Astrocyte of the spinal cord (primary cell): Measurements from ENCODE around the gene ROR1.
"Not testable (repeated sequence)": the region's sequence is repeated elsewhere in the genome, so short reads cannot be mapped to it uniquely, and the experiment has no call there.

ENCODE experiments used
- DNase-seq: peaks from one replicate; pipeline ENCODE4 v3.0.0; 2011; ENCODE audit warnings: low read depth, low spot score
- H3K4me3 ChIP-seq: 2 replicates; pipeline ENCODE4 v1.5.1; 2011; ENCODE audit warnings: low read depth, mild to moderate bottlenecking, low read length, moderate library complexity
- in situ Hi-C: cut with HindIII; loops from 2 replicates; pipeline ENCODE4 v1.10.0; 2017; ENCODE audit warnings: low sequenced_read_pairs
- TF ChIP-seq, protein P1 (sequence below): IDR thresholded peaks from 2 replicates; pipeline ENCODE4 v1.5.1; 2012; ENCODE audit warnings: low read depth, mild to moderate bottlenecking, low read length, inconsistent platforms

ROR1 gene

DNA sequence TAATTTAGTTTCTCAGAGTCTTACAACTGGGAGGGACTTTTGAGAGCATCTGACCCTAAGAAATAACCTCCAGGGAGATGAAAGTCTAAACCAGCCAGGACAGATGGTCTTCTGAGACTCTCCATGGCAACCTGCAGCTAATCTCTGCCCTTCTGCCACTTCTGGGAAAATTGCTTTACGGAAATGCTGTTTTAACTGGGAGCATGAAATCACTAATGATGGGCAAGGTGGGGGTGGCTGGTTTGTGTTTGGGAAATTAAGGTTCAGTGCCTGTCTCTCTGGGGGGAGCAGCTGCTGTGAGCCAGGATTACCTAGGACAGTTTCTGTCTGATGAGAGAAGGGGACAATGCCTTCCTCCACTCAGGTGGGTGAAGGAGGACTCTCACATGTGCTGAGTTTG lies 33.2 kb downstream of the ROR1 start:
- no peak overlapping the region for H3K4me3 ChIP-seq
- in situ Hi-C loops = no loop called here
- no peak for DNase-seq
- TF ChIP-seq, protein P1, sequence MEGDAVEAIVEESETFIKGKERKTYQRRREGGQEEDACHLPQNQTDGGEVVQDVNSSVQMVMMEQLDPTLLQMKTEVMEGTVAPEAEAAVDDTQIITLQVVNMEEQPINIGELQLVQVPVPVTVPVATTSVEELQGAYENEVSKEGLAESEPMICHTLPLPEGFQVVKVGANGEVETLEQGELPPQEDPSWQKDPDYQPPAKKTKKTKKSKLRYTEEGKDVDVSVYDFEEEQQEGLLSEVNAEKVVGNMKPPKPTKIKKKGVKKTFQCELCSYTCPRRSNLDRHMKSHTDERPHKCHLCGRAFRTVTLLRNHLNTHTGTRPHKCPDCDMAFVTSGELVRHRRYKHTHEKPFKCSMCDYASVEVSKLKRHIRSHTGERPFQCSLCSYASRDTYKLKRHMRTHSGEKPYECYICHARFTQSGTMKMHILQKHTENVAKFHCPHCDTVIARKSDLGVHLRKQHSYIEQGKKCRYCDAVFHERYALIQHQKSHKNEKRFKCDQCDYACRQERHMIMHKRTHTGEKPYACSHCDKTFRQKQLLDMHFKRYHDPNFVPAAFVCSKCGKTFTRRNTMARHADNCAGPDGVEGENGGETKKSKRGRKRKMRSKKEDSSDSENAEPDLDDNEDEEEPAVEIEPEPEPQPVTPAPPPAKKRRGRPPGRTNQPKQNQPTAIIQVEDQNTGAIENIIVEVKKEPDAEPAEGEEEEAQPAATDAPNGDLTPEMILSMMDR = no peak

- in situ Hi-C loops = no loop called here
- H3K4me3 ChIP-seq = no peak overlapping the region
- TF ChIP-seq, protein P1 = no peak
- no peak for DNase-seq
These were observed 37.2 kb downstream of the ROR1 start for GRCh38 chr1:63810936-63811469.

- H3K4me3 ChIP-seq = no peak overlapping the region
- in situ Hi-C loops = no loop called here
- TF ChIP-seq, protein P1 = no peak
- DNase-seq = no peak
These were observed 38.4 kb downstream of the ROR1 start for GRCh38 chr1:63812071-63812700.

DNA sequence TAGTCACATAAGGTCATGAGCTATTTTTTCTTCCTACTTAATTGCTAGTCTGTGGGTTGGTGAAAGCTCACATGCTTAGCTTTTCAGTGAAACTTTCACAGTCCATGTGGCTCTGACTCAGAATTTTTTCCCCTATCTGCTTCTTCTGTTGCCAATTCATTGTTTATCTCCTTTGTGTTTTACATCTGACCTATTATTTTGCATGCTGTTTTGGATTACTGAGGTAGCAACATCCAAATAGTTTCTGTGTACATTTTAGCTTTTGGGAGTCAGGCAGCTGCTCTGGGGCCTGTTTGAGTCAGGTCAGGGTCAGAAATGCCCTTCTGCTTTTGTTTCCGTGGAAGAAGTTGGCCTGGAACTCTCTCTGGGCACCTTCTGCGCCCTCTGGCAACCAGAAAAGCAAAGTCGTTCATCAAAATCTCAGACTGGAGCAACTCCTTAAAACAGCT lies 40.0 kb downstream of the ROR1 start:
- H3K4me3 ChIP-seq = no peak overlapping the region
- TF ChIP-seq, protein P1 = no peak
- in situ Hi-C loops = no loop called here
- DNase-seq = peak; percentile 67

DNA sequence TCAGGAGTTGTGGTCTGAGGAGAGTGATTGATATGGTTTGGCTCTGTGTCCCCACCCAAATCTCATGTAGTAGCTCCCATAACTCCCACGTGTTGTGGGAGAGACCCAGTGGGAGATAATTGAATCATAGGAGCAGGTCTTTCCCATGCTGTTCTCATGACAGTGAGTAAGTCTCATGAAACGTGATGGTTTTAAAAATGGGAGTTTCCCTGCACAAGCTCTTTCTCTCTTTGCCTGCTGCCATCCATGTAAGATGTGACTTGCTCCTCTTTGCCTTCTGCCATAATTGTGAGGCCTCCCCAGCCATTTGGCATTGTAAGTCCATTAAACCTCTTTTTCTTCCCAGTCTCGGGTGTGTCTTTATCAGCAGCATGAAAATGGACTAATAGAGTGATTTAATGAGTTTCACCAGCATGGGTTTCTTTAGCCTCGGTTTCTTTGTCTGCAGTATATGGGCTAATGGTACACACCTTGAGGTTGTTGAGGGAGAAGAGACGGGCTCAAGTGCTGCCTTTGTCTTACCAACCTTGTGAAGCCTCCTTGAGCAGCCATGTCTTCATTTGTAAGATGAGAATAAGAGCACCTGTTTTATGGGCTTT lies 42.5 kb downstream of the ROR1 start:
- H3K4me3 ChIP-seq, DNase-seq, in situ Hi-C loops: not testable (repeated sequence)

DNA sequence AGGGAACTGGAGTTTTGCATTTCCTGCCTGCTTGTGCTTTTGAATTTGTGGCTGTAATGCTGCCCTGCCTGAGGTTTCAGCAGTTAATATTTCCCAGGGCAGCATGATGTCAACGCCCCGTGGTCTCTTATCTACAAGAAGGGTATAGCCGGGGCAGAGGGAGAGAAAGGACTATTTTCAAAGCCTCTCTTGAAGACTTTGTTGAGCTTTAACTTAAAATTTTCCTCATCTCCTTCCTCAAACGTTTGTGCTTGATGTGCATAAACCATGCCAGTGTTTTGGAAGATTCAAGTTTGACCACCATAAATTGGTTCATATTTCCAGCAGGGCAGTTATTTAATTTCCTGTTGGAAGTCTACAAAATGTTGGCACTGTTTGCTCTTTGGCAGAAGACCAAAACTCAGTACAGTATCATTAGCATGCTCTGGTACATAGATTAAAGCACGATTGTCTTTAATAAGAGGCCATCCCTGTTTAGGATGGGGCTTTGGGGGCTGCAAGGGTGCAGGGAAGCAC lies 43.4 kb downstream of the ROR1 start:
- TF ChIP-seq, protein P1 = no peak
- in situ Hi-C loops = no loop called here
- no peak overlapping the region for H3K4me3 ChIP-seq
- DNase-seq = no peak

DNA sequence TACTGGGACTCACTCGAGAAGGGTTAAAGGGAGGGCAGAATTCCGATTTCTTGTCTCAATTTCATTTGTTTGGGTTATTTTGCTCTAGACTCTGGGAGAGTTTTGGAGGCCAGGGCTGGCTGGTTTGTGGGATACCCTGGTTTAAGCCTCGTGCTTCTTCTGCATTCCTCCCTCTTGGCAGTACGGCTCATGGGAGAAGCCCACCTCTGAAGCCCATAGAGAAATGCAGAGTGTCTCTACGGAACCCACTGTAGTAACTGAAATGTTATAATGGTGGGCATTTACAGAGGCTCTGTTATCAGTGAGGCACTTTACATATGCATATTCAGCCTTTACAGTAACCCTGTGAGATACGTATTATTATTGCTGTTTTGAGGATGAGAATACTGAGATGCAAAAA lies 43.9 kb downstream of the ROR1 start:
- DNase-seq = no peak
- no peak overlapping the region for H3K4me3 ChIP-seq
- in situ Hi-C loops = no loop called here
- TF ChIP-seq, protein P1 = no peak
